Mammary epithelial cell (primary cell): Measurements from ENCODE around the gene CYP4F11.

Source experiments
- EZH2 ChIP-seq: IDR thresholded peaks from 2 replicates; pipeline ENCODE4 v1.6.1; 2012; ENCODE audit warnings: low read length, inconsistent platforms, borderline replicate concordance
- TF ChIP-seq, protein P1 (sequence below), 2 donors: IDR thresholded peaks in 1 of 2; conservative IDR thresholded peaks in 1 of 2; 2 replicates each; pipeline ENCODE4 v1.5.1; 2011 to 2012; ENCODE audit warnings: inconsistent platforms in 2 of 2, low read length in 2 of 2, mild to moderate bottlenecking in 2 of 2, control low read depth in 1 of 2, low read depth in 1 of 2; ENCODE audit not compliant: insufficient read depth in 1 of 2; ENCODE audit errors: extremely low read depth in 1 of 2

DNA sequence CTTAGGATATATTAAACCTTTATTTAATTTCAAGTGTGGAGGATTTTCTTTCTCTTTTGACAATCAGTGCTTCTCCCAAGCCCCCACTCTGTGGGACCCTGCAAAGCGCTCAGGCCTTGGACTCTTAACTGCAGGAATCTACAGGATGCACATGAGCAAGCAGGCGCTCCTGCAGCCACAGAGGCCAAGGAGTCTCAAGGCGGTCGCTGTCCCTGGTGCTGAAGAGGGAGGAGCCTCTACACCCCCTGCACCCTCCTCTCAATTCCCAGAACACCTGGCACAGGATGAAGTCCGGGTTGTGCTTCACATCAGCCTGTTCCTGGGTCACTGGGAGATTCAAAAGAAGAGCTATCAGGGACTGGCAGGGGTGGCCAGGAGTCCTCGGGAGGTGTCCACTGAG is 28.0 kb upstream of the CYP4F11 start:
- TF ChIP-seq, protein P1, sequence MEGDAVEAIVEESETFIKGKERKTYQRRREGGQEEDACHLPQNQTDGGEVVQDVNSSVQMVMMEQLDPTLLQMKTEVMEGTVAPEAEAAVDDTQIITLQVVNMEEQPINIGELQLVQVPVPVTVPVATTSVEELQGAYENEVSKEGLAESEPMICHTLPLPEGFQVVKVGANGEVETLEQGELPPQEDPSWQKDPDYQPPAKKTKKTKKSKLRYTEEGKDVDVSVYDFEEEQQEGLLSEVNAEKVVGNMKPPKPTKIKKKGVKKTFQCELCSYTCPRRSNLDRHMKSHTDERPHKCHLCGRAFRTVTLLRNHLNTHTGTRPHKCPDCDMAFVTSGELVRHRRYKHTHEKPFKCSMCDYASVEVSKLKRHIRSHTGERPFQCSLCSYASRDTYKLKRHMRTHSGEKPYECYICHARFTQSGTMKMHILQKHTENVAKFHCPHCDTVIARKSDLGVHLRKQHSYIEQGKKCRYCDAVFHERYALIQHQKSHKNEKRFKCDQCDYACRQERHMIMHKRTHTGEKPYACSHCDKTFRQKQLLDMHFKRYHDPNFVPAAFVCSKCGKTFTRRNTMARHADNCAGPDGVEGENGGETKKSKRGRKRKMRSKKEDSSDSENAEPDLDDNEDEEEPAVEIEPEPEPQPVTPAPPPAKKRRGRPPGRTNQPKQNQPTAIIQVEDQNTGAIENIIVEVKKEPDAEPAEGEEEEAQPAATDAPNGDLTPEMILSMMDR (conservative IDR thresholded peaks at IDR 0.05 in 1 of 2, IDR thresholded peaks at IDR 0.05 in 1 of 2; ENCODE audit: extremely low read depth in 1 of 2, insufficient read depth in 1 of 2, low read depth in 1 of 2, low read length in 2 of 2), result no peak
- TF ChIP-seq EZH2, result no peak
